NCI-H526 treated with DMSO at 0.1 percent for 48 hours (cell line): ENCODE data around the gene C20orf202.
"Not testable (repeated sequence)": the region's sequence is repeated elsewhere in the genome, so short reads cannot be mapped to it uniquely, and the experiment has no call there.

Source experiments
- DNase-seq: peaks from one replicate; lab custom pipeline; 2025; lab: John Stamatoyannopoulos, UW

C20orf202 gene

GRCh38 chr20:1247689-1248088 lies 44.4 kb downstream of the C20orf202 start:
- DNase-seq: no peak

DNA sequence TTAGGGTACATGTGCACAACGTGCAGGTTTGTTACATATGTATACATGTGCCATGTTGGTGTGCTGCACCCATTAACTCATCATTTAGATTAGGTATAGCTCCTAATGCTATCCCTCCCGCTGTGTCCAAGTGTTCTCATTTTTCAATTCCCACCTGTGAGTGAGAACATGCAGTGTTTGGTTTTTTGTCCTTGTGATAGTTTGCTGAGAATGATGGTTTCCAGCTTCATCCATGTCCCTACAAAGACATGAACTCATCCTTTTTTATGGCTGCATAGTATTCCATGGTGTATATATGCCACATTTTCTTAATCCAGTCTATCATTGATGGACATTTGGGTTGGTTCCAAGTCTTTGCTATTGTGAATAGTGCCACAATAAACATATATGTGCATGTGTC lies 47.0 kb downstream of the C20orf202 start:
- DNase-seq: not testable (repeated sequence)

GRCh38 chr20:1252416-1252815 lies 49.2 kb downstream of the C20orf202 start:
- no peak for DNase-seq

DNA sequence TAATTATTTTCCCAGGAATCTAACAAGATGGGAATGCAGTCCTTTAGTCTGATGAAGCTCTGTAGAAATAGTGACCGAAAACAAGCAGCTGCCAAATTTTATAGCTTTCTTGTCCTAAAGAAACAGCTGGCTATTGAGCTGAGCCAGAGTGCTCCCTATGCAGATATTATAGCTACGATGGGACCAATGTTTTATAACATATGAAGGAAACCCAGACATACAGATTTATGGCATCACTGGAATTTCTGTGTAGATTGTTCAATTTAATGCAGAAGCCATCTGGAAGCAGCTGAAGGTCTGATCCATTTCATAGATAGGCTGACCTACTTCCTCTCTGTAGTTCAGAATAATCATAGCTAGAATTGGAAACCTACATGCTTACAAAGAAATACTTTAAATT lies 51.0 kb downstream of the C20orf202 start:
- DNase-seq: no peak

DNA sequence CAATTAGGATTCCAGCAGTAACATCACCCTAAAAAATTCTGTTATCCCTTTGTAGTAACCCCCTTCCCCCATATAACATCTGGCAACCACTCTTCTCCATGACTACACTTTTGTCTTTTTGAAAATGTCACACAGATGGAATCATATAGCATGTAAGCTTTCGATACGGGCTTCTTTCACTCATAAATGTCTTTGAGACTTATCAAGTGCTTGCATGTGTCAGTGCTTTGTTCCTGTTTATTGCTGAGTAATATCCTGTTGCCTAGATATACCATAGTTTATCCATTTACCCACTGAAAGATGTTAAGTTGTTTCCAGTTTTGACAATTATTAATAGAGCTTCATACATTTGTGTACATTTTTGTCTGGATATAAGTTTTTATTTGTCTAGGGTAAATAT lies 52.4 kb downstream of the C20orf202 start:
- DNase-seq: no peak
